ENCODE results near the gene MRPL36.

DNA sequence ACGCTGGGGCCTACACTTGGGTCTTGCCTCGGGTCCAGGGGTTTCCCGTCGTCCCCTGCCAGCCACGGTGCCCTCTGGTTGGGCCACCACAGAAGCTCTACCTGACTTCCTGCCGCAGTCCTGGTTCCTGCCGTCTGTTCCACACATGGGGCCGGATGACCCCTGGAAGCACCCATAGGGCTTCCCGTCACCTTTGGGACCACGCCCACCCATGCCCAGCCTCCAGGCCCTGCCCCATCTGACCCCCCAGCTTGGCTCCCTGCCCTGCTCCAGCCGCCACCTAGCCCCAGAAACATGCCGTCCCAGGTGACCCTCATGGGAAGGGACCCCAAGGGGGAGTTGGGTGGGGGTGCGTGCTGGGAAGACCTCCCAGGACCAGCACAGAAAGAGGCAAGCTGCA lies 13.7 kb downstream of the MRPL36 start:
- TF ChIP-seq POLR2AphosphoS5 (IDR thresholded peaks at IDR 0.05) (no peak), POLR2A (IDR thresholded peaks at IDR 0.05) (no peak)
- TF ChIP-seq, protein P1, sequence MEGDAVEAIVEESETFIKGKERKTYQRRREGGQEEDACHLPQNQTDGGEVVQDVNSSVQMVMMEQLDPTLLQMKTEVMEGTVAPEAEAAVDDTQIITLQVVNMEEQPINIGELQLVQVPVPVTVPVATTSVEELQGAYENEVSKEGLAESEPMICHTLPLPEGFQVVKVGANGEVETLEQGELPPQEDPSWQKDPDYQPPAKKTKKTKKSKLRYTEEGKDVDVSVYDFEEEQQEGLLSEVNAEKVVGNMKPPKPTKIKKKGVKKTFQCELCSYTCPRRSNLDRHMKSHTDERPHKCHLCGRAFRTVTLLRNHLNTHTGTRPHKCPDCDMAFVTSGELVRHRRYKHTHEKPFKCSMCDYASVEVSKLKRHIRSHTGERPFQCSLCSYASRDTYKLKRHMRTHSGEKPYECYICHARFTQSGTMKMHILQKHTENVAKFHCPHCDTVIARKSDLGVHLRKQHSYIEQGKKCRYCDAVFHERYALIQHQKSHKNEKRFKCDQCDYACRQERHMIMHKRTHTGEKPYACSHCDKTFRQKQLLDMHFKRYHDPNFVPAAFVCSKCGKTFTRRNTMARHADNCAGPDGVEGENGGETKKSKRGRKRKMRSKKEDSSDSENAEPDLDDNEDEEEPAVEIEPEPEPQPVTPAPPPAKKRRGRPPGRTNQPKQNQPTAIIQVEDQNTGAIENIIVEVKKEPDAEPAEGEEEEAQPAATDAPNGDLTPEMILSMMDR (IDR thresholded peaks at IDR 0.05): no peak

Data from gastroesophageal sphincter (tissue), 3 donors.